COR-L47 (cell line): ENCODE results near the gene TTC31.

Source experiments
- DNase-seq: peaks from one replicate; lab custom pipeline; 2025; lab: John Stamatoyannopoulos, UW

Gene TTC31

DNA sequence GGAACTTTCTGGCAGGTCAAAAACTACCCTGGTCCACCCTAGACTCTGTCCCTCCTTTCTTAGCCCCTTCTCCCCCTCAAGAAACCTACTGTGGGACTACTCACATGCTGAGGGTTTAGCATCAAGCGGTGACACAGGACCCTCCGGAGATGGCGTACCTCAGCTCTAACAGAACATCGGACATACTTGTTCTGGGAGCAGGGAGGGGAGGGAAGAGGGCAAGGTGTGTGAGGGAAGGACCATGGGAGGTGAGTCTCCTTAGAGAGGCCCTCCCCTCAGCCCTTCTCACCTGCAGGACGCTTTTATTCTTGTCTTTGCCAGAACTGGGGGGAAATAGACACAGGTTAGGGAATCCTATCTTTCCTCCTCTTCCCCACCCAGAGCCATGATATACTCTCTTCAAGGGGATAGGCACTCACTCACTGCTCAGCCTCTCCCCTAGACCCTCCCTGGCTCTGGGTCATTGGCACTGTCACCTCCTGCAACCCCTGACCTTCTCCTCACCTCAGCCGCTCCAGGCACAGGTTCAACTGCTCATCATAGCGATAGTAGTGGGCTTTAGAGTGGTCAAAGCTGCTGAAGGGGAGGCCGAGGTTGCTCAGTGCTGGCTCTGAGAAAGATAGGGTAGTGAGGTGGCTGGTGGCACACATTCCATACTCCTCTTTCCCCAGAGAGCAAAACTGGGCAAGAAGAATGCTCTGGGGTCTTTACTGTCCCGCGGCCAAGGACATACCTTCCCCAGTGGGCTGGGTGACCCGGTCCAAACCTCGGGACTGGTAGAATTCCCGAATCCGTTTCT, 22.8 kb downstream of the TTC31 start:
- DNase-seq = no peak

DNA sequence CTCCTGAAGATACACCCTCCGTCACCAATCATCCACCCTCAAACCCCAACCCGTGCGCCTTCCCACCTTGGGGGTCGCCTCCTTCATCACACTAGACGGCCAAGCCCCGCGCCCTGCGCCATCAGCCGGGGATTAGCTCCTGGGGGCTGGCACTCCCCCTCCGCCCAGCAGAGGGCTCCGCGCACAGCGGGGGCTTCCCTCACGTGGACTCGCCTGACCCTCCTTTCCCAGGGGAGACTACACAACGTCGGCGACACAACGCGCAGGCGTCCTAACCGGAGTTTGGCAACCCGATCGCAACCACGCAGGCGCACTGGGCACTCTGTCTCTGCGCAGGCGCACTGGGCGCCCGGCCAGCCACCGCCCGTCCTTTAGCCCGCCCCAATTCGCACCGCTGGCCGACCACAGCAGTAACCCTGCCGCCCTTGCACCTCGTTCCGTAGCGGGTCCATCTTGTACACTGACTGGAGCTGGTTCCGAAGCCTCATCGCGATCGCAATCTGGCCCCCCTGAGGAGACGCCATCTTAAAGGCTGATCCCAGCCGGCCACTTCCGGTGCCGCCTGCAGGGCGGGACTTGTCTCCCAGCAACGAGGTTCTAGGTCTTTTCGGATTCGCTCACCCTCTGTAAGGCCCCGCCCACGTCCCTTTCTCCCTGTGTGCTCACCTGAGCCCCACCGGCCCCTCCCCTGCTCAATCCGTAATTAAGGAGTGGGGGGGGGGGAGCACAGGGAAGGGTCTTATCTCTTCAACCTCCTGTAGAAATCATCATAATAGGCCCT, 24.5 kb downstream of the TTC31 start, which contains the start of gene PCGF1:
TSS of gene PCGF1 (minus strand) at position 551 of the 781 bp plus-strand sequence. CDS start at position 524, 27 bp downstream.
- DNase-seq = peak; percentile 99

DNA sequence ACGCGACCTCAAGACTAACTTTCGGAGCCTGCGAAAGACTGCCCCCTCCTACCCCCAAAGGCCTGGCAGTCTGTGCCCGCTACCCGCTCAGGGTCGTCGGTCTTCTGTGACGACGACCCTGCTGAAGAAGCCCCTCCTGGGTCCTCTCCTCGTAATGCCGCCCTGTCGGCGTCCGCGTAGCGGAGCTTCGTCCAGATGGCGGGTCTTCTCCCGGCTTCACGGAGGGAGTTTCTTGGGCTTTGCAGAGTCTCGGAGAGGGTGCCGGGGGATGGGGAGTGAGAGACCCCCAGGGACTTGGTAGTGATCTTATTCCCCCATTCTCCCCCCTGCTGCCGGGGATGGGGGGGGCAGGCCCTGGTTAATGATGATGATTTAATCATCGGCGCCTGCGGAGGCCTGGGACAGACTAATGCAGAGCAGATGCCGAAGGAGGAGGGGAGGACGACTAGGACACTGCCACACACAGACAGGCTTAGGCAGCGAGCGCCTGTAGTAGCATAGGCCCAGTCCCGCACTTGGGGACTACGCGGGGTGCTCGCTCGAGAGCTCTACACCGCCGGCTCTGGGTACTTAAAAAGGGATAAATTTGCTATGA, 25.1 kb downstream of the TTC31 start:
- peak; percentile 33 for DNase-seq

DNA sequence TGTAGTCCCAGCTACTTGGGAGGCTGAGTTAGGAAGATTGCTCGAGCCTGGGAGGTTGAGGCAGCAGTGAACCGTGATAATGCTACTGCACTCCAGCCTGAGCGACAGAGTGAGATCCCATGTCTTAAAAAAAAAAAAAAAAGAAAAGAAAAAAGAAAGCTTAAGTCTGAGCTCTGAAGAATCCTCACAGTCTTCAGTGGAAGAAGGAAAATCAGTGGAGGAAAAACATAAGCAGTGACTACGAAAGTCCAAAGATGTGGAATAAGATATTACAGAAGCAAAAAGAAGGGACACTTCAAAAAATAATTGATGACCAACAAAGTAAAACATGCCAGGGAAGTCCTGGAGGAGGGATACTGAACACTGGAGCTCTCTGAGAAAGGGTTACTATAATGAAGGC, 27.4 kb downstream of the TTC31 start:
- no peak for DNase-seq

DNA sequence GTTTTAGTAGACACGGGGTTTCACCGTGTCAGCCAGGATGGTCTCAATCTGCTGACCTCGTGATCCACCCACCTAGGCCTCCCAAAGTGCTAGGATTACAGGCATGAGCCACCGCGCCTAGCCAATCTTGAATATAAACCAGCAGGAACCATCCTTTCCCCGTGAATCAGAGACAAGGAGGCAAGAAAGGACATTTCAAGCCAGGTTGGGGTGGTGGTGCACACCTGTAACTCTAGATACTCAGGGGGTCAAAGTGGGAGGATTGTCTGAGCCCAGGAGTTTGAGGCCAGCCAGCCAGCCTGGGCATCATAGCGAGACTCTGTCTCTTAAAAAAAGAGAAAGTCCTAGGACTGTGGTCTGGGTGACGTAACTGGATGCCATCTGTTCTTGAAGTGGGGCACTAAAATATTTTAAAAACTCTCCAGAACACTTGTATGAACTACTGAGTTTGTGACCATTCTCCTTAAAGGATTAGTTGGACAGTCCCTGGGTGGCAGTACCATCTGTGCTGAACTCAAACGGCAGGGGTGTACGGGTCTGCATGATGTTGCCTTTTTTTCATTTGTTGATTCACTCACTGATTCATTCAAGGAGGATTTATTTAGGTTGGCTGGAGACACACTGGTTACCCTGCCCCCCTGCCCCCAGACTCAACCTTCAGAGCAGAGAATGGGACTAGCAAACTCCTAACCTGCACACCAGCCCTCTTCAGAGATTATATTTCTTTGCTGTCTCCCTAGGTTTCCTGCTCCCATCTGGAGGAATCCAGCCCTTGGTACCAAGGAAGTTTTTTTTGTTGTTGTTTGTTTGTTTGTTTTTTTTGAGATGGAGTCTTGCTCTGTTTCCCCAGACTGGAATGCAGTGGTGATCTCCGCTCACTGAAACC, 28.5 kb downstream of the TTC31 start:
- DNase-seq = no peak

DNA sequence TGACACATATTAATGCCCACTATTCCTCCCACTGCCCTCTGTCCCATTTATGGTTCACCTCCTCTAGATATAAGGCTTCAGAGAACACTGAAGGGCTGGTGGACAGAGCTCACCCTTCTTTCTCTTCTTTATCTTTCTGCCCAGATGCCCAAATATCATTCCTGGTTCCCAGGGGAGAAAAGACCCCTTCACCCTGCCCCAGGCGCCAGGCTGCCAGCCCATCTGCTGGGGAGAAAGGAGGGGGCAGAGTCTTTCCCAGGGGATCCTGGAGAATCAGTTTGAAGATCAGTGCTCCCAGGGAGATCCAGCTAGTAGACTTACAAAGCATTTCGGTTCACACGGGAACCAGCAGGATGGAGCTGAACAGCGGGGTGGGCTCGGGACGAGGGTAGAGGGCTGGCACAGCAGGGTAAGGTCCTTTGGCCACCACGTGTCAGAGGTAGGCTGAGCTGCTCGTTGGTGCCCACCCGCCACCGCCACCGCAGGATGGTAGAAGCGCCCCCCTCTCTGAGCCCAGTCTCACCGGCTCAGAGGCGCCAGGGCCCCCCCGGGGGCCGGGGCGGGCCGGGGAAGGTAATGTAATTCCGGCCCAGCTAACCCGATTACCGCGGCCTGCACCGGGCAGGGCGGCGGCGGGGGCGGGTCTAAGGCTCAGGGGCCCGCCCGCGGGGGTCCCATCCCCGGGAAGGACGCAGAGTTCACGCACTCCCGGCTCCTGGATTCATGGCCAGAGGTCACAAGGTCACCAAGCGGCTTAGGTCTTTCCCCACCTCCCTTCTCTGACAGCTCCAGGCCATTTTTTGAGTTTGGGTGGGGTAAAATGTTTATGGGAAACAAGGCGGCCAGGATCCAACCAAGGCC, 30.1 kb downstream of the TTC31 start:
- no peak for DNase-seq

DNA sequence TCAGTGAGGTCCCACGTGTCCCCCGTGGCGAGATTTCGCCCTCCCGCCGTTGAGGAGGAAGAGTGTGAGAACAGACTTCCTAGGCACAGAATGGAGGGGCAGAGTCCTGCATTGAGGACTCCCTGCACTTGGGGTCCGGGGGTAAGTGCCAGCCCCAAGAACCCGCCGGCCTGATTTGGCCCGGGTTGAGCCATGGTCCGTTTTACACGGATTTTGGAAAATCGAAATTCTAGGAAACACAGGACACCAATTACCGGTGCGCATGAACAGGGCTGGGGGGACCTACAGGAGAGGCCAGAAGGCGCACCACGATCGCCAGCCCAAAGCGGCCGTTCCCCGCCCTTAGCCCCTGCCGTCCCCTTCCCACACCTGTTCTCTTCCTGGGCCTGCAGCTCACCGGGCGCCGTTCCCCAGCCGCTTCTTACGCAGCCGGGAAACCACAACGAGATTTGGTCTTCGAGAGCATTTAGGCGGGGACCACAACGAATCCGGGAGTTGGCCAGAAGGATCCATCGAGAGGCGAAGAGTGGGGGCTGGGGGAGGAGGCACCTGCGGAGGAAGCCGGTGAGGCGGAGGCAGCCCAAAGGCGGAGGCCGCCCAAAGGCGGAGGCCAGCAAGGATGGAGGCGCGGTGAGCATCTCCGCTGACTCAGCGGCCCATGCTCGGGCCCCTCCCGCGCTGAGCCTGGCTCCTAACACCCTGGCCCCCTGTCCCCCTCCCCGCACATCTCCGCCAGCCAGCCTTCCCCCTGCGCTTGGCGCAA, 30.9 kb downstream of the TTC31 start:
- no peak for DNase-seq

DNA sequence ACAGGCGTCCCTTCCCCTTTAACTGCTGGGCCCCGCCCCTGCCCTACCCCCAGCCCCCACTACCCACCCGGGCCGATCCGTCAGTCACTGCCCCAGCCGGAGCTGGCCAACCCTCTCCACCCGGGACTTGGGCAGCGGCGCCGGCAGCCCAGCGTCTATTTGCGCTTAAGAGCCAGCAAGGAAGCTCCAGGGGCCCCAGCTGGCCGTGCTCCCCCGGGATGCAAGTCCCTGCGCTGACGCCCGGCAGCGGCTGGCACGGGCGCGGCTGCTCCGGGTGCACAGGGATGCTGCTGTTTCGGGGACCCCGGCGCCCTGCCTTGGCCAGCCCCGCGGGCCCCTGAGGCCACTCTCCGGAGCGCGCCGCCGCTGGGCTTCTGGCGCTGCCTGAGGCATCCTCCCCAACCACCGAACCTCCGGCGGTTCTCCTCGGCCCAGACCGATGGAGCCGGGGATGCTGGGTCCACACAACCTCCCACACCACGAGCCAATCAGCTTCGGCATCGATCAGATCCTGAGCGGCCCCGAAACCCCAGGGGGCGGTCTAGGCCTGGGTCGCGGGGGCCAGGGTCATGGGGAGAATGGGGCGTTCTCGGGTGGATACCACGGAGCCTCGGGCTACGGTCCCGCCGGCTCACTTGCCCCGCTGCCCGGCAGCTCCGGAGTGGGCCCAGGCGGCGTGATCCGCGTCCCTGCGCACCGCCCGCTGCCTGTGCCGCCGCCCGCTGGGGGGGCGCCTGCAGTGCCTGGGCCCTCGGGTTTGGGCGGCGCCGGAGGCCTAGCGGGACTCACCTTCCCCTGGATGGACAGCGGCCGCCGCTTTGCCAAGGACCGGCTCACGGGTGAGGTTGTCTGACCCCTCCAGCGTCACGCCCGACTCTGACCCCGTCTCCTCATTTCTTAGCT, 31.7 kb downstream of the TTC31 start, which contains the start of gene TLX2:
TSS of gene TLX2 (plus strand) at position 83 of the 903 bp plus-strand sequence. CDS start at position 440, 357 bp downstream.
- no peak for DNase-seq

DNA sequence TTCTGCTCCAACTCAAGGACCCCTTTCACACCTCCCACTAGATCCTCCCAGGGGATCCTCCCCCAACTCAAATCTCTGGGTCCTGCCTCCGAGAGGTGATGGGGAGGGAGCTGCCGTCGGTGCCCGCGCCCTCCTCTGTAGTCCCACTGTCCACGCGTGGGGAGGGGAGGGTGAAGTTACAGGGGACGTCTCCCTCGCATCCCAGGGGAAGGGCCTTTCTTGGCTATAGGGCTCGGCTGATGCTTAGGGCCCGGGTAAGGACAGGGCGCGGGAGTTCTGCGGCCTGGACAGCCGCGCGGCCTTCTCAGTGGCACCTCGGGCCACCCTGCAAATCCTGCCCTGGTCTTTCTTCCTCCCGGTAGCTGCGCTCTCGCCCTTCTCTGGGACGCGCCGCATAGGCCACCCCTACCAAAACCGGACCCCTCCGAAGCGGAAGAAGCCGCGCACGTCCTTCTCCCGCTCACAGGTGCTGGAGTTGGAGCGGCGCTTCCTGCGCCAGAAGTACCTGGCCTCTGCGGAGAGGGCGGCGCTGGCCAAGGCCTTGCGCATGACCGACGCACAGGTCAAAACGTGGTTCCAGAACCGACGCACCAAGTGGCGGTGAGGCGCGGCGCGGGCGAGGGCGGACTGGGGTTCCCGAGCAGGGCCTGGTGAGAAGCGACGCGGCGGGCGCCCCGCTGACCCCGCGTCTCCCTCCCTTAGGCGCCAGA, 32.5 kb downstream of the TTC31 start:
- DNase-seq = no peak

DNA sequence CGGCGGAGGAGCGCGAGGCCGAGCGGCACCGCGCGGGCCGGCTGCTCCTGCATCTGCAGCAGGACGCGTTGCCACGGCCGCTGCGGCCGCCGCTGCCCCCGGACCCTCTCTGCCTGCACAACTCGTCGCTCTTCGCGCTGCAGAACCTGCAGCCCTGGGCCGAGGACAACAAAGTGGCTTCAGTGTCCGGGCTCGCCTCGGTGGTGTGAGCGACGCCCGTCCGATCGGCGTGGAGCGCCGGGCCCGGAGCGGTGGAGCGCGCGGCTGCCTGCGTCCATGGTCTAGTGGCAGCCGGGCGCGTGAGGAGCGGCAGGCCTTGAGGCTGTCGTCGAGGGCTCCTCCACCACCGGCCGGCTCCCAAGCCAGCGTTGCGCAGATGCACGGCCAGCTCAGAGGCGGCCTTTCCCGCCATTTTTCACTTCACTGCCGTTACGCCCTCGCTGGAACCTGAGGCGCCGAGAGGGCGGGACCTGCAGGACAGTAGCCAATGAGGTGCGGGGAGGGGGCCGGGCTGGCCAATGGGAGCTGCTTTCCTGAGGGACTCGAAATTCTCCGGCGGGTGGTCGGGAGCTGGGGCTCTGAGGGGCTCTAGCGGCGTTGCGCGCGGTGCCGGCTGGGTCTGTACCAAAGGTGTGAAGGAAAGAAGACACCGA, 33.2 kb downstream of the TTC31 start:
- DNase-seq = no peak

DNA sequence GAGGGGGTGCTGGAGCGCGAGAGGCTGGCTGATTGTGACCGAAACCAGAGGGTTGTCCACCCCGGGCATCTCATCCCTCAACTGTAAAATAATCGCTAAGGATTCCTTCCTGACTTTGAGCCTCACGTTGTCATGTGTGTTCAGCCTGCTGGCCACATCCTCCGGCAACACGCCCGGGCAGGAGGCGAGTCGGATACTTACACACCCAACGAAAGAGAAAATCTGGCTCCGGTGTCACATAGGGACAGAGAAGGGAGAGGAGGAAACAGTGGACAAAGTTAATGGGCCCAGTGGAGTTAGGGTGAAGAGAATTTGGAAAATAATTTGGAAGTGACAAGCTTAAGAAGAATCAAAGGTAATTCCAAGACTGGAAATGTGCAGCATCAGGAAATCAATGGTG, 33.8 kb downstream of the TTC31 start:
- DNase-seq = no peak

DNA sequence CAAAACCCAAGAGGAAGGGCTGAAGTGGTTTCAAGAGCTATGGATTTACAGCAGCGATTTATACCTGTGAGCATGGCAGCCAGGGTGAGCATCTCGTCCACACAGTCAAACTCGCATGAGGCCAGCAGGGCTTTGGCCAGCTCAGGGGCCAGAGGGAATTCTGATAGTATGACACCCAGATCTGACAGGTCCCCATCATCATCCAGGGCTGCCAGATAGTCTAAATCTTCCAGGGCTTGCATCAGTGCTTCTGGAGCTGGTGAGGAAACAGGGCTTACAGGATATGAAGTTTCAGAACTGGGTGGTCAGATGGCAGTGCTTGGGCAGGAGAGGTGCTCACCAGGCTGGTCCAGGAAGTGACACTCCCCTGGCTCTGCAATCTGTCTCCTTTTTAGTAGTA, 39.6 kb downstream of the TTC31 start:
- no peak for DNase-seq

DNA sequence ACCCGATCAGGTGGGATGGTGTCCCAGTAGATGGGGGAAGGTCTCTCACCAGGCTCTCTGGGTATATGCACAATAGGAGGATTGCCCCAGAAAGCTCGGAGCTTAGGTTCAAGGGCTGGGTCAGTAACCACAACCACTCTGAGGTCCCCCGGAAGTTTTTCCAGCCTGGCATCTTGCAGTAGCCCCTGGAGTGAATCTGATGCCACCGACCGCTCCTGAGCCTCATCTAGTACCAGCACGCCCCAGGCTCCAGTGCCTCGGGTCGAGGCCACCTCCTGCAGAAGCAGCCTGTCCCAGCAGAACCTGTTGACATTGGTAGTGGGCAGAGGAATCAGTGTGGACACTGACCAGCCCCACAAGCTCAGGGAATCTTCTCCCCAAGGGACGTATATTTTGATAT, 41.1 kb downstream of the TTC31 start:
- no peak for DNase-seq

DNA sequence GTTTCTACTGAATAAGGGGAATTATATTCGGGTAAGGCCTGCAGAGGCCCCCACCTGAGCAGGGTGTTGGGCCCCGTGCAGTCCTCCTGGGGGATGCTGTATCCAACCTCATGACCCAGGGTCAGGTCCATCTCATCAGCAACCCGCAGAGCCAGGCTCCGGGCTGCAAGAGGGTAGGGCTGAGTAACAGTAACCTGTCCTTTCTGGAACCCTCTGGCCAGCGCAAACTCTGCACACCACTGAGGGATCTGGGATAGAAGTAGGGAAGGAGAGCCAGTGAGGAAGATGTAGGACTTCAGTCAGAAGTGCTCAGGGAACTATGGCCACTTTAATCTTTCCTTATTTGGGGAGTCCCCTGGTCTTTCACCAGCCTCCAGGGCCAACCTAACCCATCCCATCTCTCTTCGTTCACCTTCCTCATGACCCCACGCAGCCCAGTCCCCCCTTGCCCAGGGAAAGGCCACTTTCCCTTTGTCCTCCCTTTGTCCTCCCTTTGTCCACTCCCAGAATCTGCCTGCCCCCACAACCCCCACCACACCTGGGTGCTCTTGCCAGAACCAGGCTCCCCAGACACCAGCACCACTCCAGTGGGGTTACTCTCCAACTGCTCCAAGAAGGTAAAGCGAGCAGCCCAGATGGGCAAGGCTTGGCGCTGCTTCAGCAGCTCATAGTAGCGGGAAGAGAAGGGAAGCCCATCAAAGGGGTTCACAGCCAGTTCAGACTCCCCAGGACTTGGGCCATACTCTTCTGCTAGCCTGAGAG, 42.3 kb downstream of the TTC31 start:
- DNase-seq = no peak

DNA sequence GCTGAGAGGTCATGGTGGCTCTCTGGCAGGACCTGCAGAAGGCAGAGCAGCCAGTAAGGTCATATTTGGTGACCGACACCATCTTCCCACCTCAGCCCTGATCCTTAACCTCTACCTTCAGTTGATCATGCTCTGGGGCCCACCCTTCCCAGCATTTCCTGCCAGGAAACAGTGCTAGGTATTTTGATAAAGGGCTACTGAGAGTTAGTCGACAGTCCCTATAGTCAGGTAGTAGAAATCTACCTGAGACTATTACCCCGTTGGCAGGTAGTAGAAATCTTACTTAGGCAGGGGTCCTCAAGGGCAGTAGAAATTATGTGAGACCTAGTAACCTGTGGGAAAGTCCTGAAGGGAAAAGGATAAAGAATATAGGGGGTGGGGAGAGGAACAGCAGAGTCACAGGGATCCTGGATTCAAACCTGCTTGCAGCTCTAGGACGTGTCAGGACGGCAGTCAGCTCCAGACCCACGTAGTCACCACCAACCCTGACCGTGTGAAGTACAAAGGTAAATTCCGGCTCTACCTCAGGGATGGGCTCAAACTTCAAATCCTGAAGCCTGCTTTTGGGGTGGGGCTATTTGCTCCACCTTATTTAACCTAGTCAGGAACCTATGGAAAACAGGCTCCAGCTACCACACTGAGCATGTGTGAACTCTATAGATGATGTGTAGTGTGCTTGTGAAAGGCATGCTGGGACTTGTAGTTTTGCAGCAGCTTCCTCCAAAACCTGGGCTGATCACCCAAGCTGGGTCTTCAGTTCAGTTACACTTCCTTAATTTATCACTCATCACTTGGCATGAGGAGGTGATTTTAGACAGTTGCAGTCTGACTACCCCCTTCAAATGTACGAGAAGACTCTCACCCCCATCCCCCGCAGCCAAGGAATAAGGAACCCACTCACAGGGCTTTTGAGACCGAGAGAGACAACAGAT, 43.1 kb downstream of the TTC31 start, which contains the start of gene DQX1:
TSS of gene DQX1 (minus strand) at position 515 of the 932 bp plus-strand sequence. CDS start at position 13, 502 bp downstream.
- no peak for DNase-seq
